HG03432 (cell line): ENCODE measurements around the gene TBX2.

Source experiments
- ATAC-seq: cut with Tn5 transposase; IDR thresholded peaks from one replicate; pipeline ENCODE4 v1.9.1; 2021; ENCODE audit warnings: mild to moderate bottlenecking, moderate library complexity; ENCODE audit not compliant: unreplicated experiment

Gene TBX2

GRCh38 chr17:61450641-61451537 is 51.2 kb downstream of the TBX2 start:
- ATAC-seq = no peak

- ATAC-seq = no peak
These were observed 52.1 kb downstream of the TBX2 start for GRCh38 chr17:61451538-61452300.

- ATAC-seq = no peak
These were observed 53.0 kb downstream of the TBX2 start, which contains the start of gene TBX4 for GRCh38 chr17:61452301-61453290. Gene TBX4, plus strand, starts transcription at chr17:61452422. Its CDS starts 4,069 bp downstream, at chr17:61456491.

GRCh38 chr17:61453566-61454380 is 54.1 kb downstream of the TBX2 start:
- ATAC-seq = no peak

GRCh38 chr17:61454381-61455323 is 55.0 kb downstream of the TBX2 start:
- ATAC-seq = no peak

GRCh38 chr17:61455324-61456060 is 55.8 kb downstream of the TBX2 start:
- no peak for ATAC-seq

- no peak for ATAC-seq
These were observed 56.5 kb downstream of the TBX2 start for GRCh38 chr17:61456061-61456681.

- no peak for ATAC-seq
These were observed 57.1 kb downstream of the TBX2 start for GRCh38 chr17:61456688-61457225.

GRCh38 chr17:61457226-61457983 is 57.8 kb downstream of the TBX2 start:
- no peak for ATAC-seq

GRCh38 chr17:61458000-61458399 is 58.4 kb downstream of the TBX2 start:
- no peak for ATAC-seq

- no peak for ATAC-seq
These were observed 58.9 kb downstream of the TBX2 start for GRCh38 chr17:61458421-61459141.
